DOHH2 (cell line): ENCODE data around the gene TERB2.

Source experiments
- CTCF ChIP-seq: fragments of 200-600 bp; sonication (generic); IDR thresholded peaks from one replicate; pipeline ENCODE4 v1.5.1; 2014; ENCODE audit warnings: antibody characterized with exemption, mild to moderate bottlenecking, low read depth, low read length; ENCODE audit not compliant: poor library complexity, severe bottlenecking
- EZH2phosphoT487 ChIP-seq: fragments of 200-600 bp; sonication (generic); IDR thresholded peaks from 2 replicates; pipeline ENCODE4 v1.6.1; 2017; ENCODE audit warnings: borderline replicate concordance, mild to moderate bottlenecking, antibody characterized with exemption, low read length, moderate library complexity, mixed read lengths

DNA sequence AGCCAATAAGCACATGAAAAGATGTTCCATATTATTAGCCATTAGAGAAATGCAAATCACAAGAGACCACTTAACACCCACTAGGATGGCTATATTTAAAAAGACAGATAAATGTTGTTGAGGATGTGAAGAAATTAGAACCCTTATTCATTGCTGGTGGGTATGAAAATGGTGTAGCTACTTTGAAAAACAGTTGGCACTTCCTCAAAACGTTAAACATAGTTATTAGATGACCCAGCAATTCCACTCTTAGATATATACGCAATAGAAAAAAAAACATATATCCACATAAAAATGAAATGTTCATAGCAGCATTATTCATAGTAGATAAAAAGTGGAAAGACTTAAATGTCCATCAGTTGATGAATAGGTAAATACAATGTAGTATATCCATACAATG lies 47.1 kb upstream of the TERB2 start:
- TF ChIP-seq CTCF = no peak
- no peak for TF ChIP-seq EZH2phosphoT487
